Heart left ventricle (tissue), 16 donors: ENCODE measurements around the gene HERC5. TPM values are rescaled to one million over a fixed set of nuclear protein-coding genes. Genes with fewer than 3 reads are reported as not detected.

Experiments
- ATAC-seq, 4 donors: fragments of 200-7000 bp; cut with Tn5 transposase; one replicate each; pipeline ENCODE4 v1.9.1; 2020 to 2022; ENCODE audit warnings: moderate library complexity in 4 of 4, mild to moderate bottlenecking in 3 of 4, moderate number of reproducible peaks in 1 of 4
- DNase-seq, 5 donors: peaks; one replicate each; pipeline ENCODE4 v3.0.0-alpha.2; 2020
- H3K27ac ChIP-seq, 12 donors: fragments of 200-600 bp; sonication (generic) in 4 of 12; one replicate each; pipeline versions ENCODE4 v1.5.0 to v1.8.0; 2016 to 2022; ENCODE audit warnings: mild to moderate bottlenecking in 2 of 12
- H3K27me3 ChIP-seq, 9 donors: fragments of 200-600 bp; sonication (generic) in 2 of 9; one replicate each; pipeline versions ENCODE4 v1.5.1 to v1.8.0; 2016 to 2022; ENCODE audit warnings: mild to moderate bottlenecking in 3 of 9
- H3K36me3 ChIP-seq, 9 donors: fragments of 200-600 bp; sonication (generic) in 2 of 9; one replicate each; pipeline versions ENCODE4 v1.5.0 to v1.8.0; 2018 to 2022; ENCODE audit warnings: mild to moderate bottlenecking in 2 of 9
- H3K4me1 ChIP-seq, 12 donors: fragments of 200-600 bp; sonication (generic) in 4 of 12; one replicate each; pipeline versions ENCODE4 v1.5.0 to v1.8.0; 2016 to 2022; ENCODE audit warnings: mild to moderate bottlenecking in 3 of 12
- H3K4me3 ChIP-seq, 12 donors: fragments of 200-600 bp; sonication (generic) in 4 of 12; one replicate each; pipeline versions ENCODE4 v1.5.0 to v1.8.0; 2017 to 2022; ENCODE audit warnings: mild to moderate bottlenecking in 9 of 12, moderate library complexity in 4 of 12
- H3K9me3 ChIP-seq, 12 donors: fragments of 200-600 bp; sonication (generic) in 4 of 12; one replicate each; pipeline versions ENCODE4 v1.5.0 to v1.8.0; 2016 to 2022; ENCODE audit warnings: mild to moderate bottlenecking in 1 of 12
- CTCF ChIP-seq, 12 donors: fragments of 200-600 bp; sonication (generic) in 4 of 12; IDR thresholded peaks; one replicate each; pipeline versions ENCODE4 v1.5.0 to v1.8.0; 2018 to 2022; ENCODE audit warnings: antibody characterized with exemption in 12 of 12, mild to moderate bottlenecking in 5 of 12
- POLR2A ChIP-seq, 2 donors: fragments of 450-650 bp; IDR thresholded peaks; one replicate each; pipeline ENCODE4 v1.6.1; 2017; ENCODE audit warnings: antibody characterized with exemption in 2 of 2, mild to moderate bottlenecking in 2 of 2, moderate library complexity in 2 of 2
- WGBS, 4 donors: extraction: QIAGEN DNeasy Blood & Tissue Kit in 2 of 4; methylation state at CpG; one replicate each; pipeline versions ENCODE4 v1.1.5 to v1.1.7; 2013 to 2018; 5-methylcytosine and 5-hydroxymethylcytosine counted together
- intact Hi-C, 10 donors: fragments of 100-400 bp; cut with DNase I; formaldehyde crosslinking; loops; one replicate each; pipeline versions ENCODE4 v1.11.1 to v1.14.2; 2022
- polyA plus RNA-seq, 2 donors: library from polyadenylated mRNA; stranded (reverse); fragments of 200-250 nt; gene quantifications; one replicate each; pipeline ENCODE4 v1.2.3, GENCODE V29; 2013
- total RNA-seq, 9 donors: library from RNA; depleted of rRNA in 2 of 9; stranded (reverse); fragments of >200 nt in 2 of 9; fragmentation: NEBNext Ultra II Directional in 3 of 9; extraction: Animal tissue kit (Norgen Biotek cat#: 25700) in 3 of 9; gene quantifications; one replicate each; pipeline versions ENCODE4 v1.1.0 to v1.2.4, GENCODE V29; 2016 to 2023
- donor health status: ischemic (EF 13 %, LVEDD 7.1; RV severe dilation, severe dysfunction).
- donor health status: healthy with polysubstance abuse.
- donor health status: DM: no; HTN: yes; CAD: no.
- donor health status: DM: no; HTN: no; CAD: no.
- donor health status: ischemic (EF 25% LVEDD 6.9; RV normal size, moderate dysfunction).
- donor health status: ischemic (EF 25% LVEDD 5.7; RV mildly dilated, moderate dysfunction).
- donor health status: healthy.
- donor health status: DM: yes; HTN: yes; CAD: no.
- donor health status: ischemic (EF 35%, LVEDD 5.7; RV mildly dilated, moderate dysfunction).
- donor health status: nonischemic (EF 11% LVEDD 7.7; RV severe dilation, severe dysfunction).
- donor health status: DM: yes; HTN: yes; CAD: no.
- donor health status: PGD.
- donor health status: ischemic (EF 29% LVEDD 5.4; RV normal size, mild dysfunction).
- donor health status: nonischemic (EF 23%, LVEDD 6.1; RV moderate dilation, normal function).

HERC5 gene
- total and polyA plus RNA-seq, 11 donors, result 0.88 to 5.5 (median 2.0) TPM

DNA sequence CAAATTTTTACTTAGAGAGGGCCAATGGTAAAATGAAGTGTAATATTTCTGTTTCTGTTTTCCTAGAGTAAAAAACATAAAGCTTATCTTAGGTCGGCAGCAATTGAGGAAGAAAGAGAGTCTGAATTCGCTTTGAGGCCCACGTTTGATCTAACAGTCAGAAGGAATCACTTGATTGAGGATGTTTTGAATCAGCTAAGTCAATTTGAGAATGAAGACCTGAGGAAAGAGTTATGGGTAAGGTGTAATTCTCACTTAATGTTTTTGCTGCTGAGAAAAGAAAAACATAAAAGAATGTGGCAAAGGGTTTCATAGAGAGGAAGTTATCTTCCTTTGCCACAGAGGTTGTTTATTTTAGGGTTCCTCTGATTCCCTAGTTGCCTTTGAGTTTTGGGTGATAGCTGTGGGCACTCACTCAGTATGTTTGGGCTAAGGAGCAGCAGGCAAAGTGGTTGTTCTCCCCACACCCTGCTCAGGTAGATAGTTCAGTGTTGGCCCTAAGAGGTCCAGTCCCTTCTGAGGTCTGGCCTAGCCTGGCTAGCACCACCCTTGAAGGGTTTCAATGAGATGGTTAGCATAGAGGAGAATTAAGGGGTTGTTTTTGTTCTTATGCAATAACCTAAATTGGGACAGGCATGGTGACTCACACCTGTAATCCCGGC, 32.3 kb downstream of the HERC5 start:
- Histone ChIP-seq H3K27me3 (no peaks in the 10 kb centered on the region), H3K9me3 (no peaks in the 10 kb centered on the region), H3K4me1 (no peaks in the 10 kb centered on the region), H3K27ac (no peak overlapping the region), H3K36me3 (peaks cover 0 to 72% (median 40%) of the 10 kb centered on the region in 9 donors), H3K4me3 (no peak overlapping the region)
- 76 to 86% (median 84%) methylated on average over 4 of the region's 4 CpGs for WGBS, 4 donors
- DNase-seq, result no peak
- ATAC-seq, result no peak
- intact Hi-C loops, result no loop called here
- TF ChIP-seq CTCF (IDR thresholded peaks at IDR 0.05), result no peak
- TF ChIP-seq POLR2A (IDR thresholded peaks at IDR 0.05), result no peak

DNA sequence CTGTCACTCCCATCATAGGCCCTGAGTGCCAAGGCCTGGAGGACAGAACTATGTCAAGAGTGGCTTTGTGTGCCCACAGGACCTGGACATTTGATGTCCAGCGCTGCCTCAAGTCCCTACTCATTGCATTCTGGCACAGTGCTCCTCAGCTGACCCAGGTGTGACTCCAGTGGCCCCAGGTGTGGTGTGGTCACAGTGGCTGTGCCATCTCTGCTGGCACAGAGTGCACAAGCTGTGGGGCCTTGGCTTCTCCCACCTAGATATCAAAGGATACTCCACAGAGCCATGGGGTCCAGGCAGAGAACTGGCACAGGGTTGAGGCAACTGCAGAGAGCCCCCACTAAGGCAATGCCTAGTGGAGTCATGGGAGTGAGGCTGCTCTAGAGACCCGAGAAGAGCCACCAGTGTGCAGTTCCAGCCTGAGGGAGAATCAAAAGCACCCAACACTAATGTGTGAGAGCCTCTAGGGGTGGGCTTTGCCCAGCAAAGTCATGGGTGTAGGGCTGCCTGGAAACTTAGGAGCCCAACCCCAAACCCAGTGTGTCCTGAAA, 41.0 kb downstream of the HERC5 start:
- TF ChIP-seq POLR2A (IDR thresholded peaks at IDR 0.05), result no peak
- no peak for TF ChIP-seq CTCF (IDR thresholded peaks at IDR 0.05)
- ATAC-seq (no peak), DNase-seq (no peak)
- Histone ChIP-seq H3K9me3 (no peaks in the 10 kb centered on the region), H3K4me1 (no peaks in the 10 kb centered on the region), H3K27ac (no peak overlapping the region), H3K4me3 (no peak overlapping the region), H3K36me3 (peaks cover 0 to 62% (median 31%) of the 10 kb centered on the region in 9 donors), H3K27me3 (no peaks in the 10 kb centered on the region)
- WGBS, 4 donors, result 88 to 100% (median 96%) methylated on average over 2 of the region's 2 CpGs
- intact Hi-C loops, result no loop called here

- no peaks in the 10 kb centered on the region for H3K27me3 ChIP-seq
- ATAC-seq, result no peak
- peaks cover 0 to 55% (median 23%) of the 10 kb centered on the region in 9 donors for H3K36me3 ChIP-seq
- H3K9me3 ChIP-seq, result no peaks in the 10 kb centered on the region
- 95 to 98% (median 97%) methylated on average over 2 of the region's 2 CpGs for WGBS, 4 donors
- H3K27ac ChIP-seq, result no peak overlapping the region
- H3K4me1 ChIP-seq, result no peaks in the 10 kb centered on the region
- DNase-seq, result no peak
- intact Hi-C loops, result loop anchor here in 1 of 10 donors (10.0 kb wide), 1 partner anchor 469 kb away; no protein-coding TSS in a partner anchor
- no peak for TF ChIP-seq CTCF (IDR thresholded peaks at IDR 0.05)
- no peak for TF ChIP-seq POLR2A (IDR thresholded peaks at IDR 0.05)
- no peak overlapping the region for H3K4me3 ChIP-seq
Measured at GRCh38 chr4:88503344-88503743, 46.4 kb downstream of the HERC5 start.

DNA sequence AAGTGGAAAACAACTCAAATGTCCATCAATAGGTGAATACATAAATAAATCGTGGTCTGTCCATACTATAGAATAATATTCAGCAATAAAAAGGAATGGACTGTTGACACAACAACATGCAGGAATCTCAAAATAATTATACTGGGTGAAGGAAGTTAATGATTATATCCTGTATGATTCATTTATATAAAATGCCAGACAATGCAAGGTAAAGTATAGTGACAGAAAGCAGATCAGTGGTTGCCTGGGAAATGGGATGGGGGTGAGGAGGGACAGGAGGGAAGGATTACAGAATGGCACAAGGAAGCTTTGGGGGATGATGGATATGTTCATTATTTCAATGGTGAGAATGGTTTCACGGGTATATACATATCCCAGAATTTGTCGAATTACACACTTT, 54.3 kb downstream of the HERC5 start:
- 83 to 92% (median 89%) methylated on average over 3 of the region's 3 CpGs for WGBS, 4 donors
- no peak for TF ChIP-seq POLR2A (IDR thresholded peaks at IDR 0.05)
- TF ChIP-seq CTCF (IDR thresholded peaks at IDR 0.05), result no peak
- Histone ChIP-seq H3K4me1 (peaks cover 0 to 3% (median 0%) of the 10 kb centered on the region in 12 donors), H3K4me3 (no peak overlapping the region), H3K36me3 (peaks cover 0 to 4% (median 0%) of the 10 kb centered on the region in 9 donors), H3K27me3 (no peaks in the 10 kb centered on the region), H3K9me3 (no peaks in the 10 kb centered on the region), H3K27ac (no peak overlapping the region)
- intact Hi-C loops, result loop anchor here in 9 of 10 donors (5.0 to 10.0 kb wide), 7 partner anchors 56 to 656 kb away; partner anchors contain the start of genes HERC6 (in 3 of the 9) and HERC5 (in 2 of the 9)
- ATAC-seq (no peak), DNase-seq (no peak)
